Lower leg skin (tissue), 4 donors: Measurements from ENCODE around the gene VIT. TPM values are rescaled to one million over a fixed set of nuclear protein-coding genes. Genes with fewer than 3 reads are reported as not detected.
"Not testable (repeated sequence)": the region's sequence is repeated elsewhere in the genome, so short reads cannot be mapped to it uniquely, and the experiment has no call there.

Experiments used
- DNase-seq, 2 donors: peaks; one replicate each; pipeline ENCODE4 v3.0.0-alpha.2; 2019; ENCODE audit warnings: low spot score in 2 of 2
- H3K4me3 ChIP-seq: fragments of 200-600 bp; sonication (generic); 2 replicates; pipeline ENCODE4 v1.5.1; 2017; ENCODE audit warnings: mild to moderate bottlenecking, low read depth; ENCODE audit not compliant: poor library complexity, severe bottlenecking
- POLR2A ChIP-seq, 2 donors: fragments of 450-650 bp; IDR thresholded peaks; one replicate each; pipeline ENCODE4 v1.6.1; 2016 to 2017; ENCODE audit warnings: antibody characterized with exemption in 2 of 2, mild to moderate bottlenecking in 1 of 2, moderate library complexity in 1 of 2
- WGBS, 2 donors: methylation state at CpG; one replicate each; pipeline ENCODE4 v1.1.5; 2018; 5-methylcytosine and 5-hydroxymethylcytosine counted together
- intact Hi-C: fragments of 100-400 bp; cut with DNase I; formaldehyde crosslinking; loops from one replicate; pipeline ENCODE4 v1.15.0; 2023; ENCODE audit warnings: low total_unique reads
- total RNA-seq, 4 donors: library from RNA; depleted of rRNA; stranded (reverse); fragments of >200 nt; gene quantifications; one replicate each; pipeline ENCODE4 v1.1.0, GENCODE V29; 2016
- TF ChIP-seq, protein P1 (sequence below), 3 donors: fragments of 450-650 bp; IDR thresholded peaks; one replicate each; pipeline ENCODE4 v1.5.1; 2016; ENCODE audit warnings: antibody characterized with exemption in 3 of 3, mild to moderate bottlenecking in 3 of 3, moderate library complexity in 2 of 3

The VIT gene
- total RNA-seq, 4 donors from 2014 or later = 10.0 to 23.7 (median 13.8) TPM

DNA sequence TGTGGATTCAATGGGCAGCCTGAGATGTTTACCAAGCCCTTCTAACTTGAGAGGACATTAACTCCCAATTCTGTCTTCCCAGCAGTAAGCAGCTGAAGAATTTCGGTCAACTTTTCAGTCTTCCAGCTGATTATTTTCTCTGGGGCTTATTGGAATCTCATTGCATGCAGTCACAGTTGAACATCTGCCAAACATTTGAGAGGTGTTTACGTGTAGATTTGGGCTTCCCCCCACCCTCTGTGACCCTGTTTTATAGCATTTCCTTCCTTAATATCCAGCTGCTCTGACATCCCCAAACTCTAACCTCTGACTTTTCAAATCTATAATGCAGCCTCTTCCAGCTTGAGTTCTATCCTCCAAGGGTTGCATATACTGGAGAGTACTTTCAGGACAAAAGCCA is 16.5 kb upstream of the VIT start:
- intact Hi-C loops = no loop called here
- no peak overlapping the region for H3K4me3 ChIP-seq
- TF ChIP-seq POLR2A (IDR thresholded peaks at IDR 0.05) = no peak
- TF ChIP-seq, protein P1, sequence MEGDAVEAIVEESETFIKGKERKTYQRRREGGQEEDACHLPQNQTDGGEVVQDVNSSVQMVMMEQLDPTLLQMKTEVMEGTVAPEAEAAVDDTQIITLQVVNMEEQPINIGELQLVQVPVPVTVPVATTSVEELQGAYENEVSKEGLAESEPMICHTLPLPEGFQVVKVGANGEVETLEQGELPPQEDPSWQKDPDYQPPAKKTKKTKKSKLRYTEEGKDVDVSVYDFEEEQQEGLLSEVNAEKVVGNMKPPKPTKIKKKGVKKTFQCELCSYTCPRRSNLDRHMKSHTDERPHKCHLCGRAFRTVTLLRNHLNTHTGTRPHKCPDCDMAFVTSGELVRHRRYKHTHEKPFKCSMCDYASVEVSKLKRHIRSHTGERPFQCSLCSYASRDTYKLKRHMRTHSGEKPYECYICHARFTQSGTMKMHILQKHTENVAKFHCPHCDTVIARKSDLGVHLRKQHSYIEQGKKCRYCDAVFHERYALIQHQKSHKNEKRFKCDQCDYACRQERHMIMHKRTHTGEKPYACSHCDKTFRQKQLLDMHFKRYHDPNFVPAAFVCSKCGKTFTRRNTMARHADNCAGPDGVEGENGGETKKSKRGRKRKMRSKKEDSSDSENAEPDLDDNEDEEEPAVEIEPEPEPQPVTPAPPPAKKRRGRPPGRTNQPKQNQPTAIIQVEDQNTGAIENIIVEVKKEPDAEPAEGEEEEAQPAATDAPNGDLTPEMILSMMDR (IDR thresholded peaks at IDR 0.05) = no peak
- WGBS, 2 donors = 2 to 11% methylated on average over 2 of the region's 2 CpGs
- no peak for DNase-seq

- intact Hi-C loops = no loop called here
- no peak for TF ChIP-seq POLR2A (IDR thresholded peaks at IDR 0.05)
- TF ChIP-seq, protein P1 (IDR thresholded peaks at IDR 0.05) = no peak
- no peak for DNase-seq
- WGBS, 2 donors = 81 to 82% methylated on average over 6 of the region's 6 CpGs
- H3K4me3 ChIP-seq = no peak overlapping the region
These were observed 13.9 kb upstream of the VIT start for GRCh38 chr2:36682562-36682961.

- WGBS, 2 donors = 56 to 66% methylated on average over 2 of the region's 2 CpGs
These were observed 13.5 kb upstream of the VIT start for GRCh38 chr2:36683002-36683401.

GRCh38 chr2:36688291-36688690 is 8.2 kb upstream of the VIT start:
- H3K4me3 ChIP-seq, intact Hi-C loops, DNase-seq: not testable (repeated sequence)
- 96 to 100% methylated on average over 12 to 28 of the region's 30 CpGs for WGBS, 2 donors

More at GRCh38 chr2:36683002-36683401, 13.5 kb upstream of the VIT start:
- DNase-seq = no peak
- intact Hi-C loops = no loop called here
- TF ChIP-seq, protein P1 (IDR thresholded peaks at IDR 0.05) = no peak
- TF ChIP-seq POLR2A (IDR thresholded peaks at IDR 0.05) = no peak
- no peak overlapping the region for H3K4me3 ChIP-seq

- intact Hi-C loops, H3K4me3 ChIP-seq, DNase-seq: not testable (repeated sequence)
- WGBS, 2 donors = 95 to 96% methylated on average over 15 of the region's 15 CpGs
These were observed 7.5 kb upstream of the VIT start for GRCh38 chr2:36689013-36689412.

- intact Hi-C loops = no loop called here
- TF ChIP-seq, protein P1 (IDR thresholded peaks at IDR 0.05) = no peak
- TF ChIP-seq POLR2A (IDR thresholded peaks at IDR 0.05) = no peak
- H3K4me3 ChIP-seq = no peak overlapping the region
- WGBS, 2 donors = 43% methylated on average over 2 of the region's 2 CpGs
- DNase-seq = no peak
These were observed 4.4 kb upstream of the VIT start for GRCh38 chr2:36692121-36692520.

DNA sequence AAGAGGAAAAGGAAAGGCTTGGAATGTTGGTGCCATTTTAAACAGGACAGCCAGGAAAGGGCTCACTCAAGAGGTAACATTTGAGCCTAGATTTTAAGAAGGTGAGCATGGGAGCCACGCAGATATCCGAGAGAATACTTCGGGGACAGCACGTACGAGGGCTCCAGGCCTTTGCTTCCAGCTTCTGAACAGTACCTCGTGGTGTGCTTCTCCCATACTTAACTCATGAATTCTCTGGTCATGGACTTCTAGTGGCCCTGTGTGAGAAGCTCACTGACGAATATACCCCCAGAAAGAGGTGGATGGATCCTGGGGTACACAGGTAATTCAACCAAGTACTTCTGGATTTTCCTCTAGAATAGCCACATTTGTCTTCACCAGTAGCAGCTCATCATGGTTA is 2.7 kb upstream of the VIT start:
- no peak overlapping the region for H3K4me3 ChIP-seq
- peak in 1 of 2 donors; percentile 31 for DNase-seq
- TF ChIP-seq, protein P1 (IDR thresholded peaks at IDR 0.05) = no peak
- intact Hi-C loops = no loop called here
- 90 to 95% methylated on average over 7 of the region's 7 CpGs for WGBS, 2 donors
